GM20431 (cell line): ENCODE data around the gene ACTA1.

Experiments used
- in situ Hi-C: fragments of 300-500 bp; cut with MseI, MboI; formaldehyde crosslinking; loops from one replicate; pipeline ENCODE4 v1.15.0; 2020; ENCODE audit warnings: low sequenced_read_pairs; ENCODE audit not compliant: unreplicated experiment

ACTA1 gene

GRCh38 chr1:229434005-229434640, at the start of gene ACTA1:
ACTA1 (minus strand) TSS chr1:229434094; CDS start chr1:229433115, 979 bp downstream.
- in situ Hi-C loops, result no loop called here

GRCh38 chr1:229482511-229482910, 48.6 kb upstream of the ACTA1 start:
- in situ Hi-C loops, result loop anchor here (25.0 kb wide), 1 partner anchor 220 kb away; the partner anchor contains the start of gene RAB4A

- in situ Hi-C loops, result loop anchor here (25.0 kb wide), 1 partner anchor 218 kb away; the partner anchor contains the start of gene RAB4A
Observed at GRCh38 chr1:229480495-229480894, 46.6 kb upstream of the ACTA1 start.

GRCh38 chr1:229479660-229480399, 45.9 kb upstream of the ACTA1 start:
- in situ Hi-C loops, result loop anchor here (25.0 kb wide), 1 partner anchor 218 kb away; the partner anchor contains the start of gene RAB4A

- in situ Hi-C loops, result loop anchor here (25.0 kb wide), 1 partner anchor 217 kb away; the partner anchor contains the start of gene RAB4A
Observed at GRCh38 chr1:229478852-229479251, 45.0 kb upstream of the ACTA1 start.

GRCh38 chr1:229475859-229476258, 42.0 kb upstream of the ACTA1 start:
- in situ Hi-C loops, result loop anchor here (25.0 kb wide), 1 partner anchor 214 kb away; the partner anchor contains the start of gene RAB4A

- in situ Hi-C loops, result no loop called here
Observed at GRCh38 chr1:229474509-229474908, 40.6 kb upstream of the ACTA1 start.

- in situ Hi-C loops, result no loop called here
Observed at GRCh38 chr1:229471175-229471574, 37.3 kb upstream of the ACTA1 start.

GRCh38 chr1:229470406-229471043, 36.6 kb upstream of the ACTA1 start:
- in situ Hi-C loops, result no loop called here

- in situ Hi-C loops, result no loop called here
Observed at GRCh38 chr1:229466887-229467286, 33.0 kb upstream of the ACTA1 start.

GRCh38 chr1:229464672-229465071, 30.8 kb upstream of the ACTA1 start:
- in situ Hi-C loops, result no loop called here

- in situ Hi-C loops, result no loop called here
Observed at GRCh38 chr1:229461032-229461668, 27.3 kb upstream of the ACTA1 start.

- in situ Hi-C loops, result no loop called here
Observed at GRCh38 chr1:229459815-229460214, 25.9 kb upstream of the ACTA1 start.

- in situ Hi-C loops, result no loop called here
Observed at GRCh38 chr1:229457436-229457835, 23.5 kb upstream of the ACTA1 start.

GRCh38 chr1:229456016-229456415, 22.1 kb upstream of the ACTA1 start:
- in situ Hi-C loops, result no loop called here

- in situ Hi-C loops, result no loop called here
Observed at GRCh38 chr1:229454056-229454455, 20.2 kb upstream of the ACTA1 start.

GRCh38 chr1:229452956-229453801, 19.3 kb upstream of the ACTA1 start:
- in situ Hi-C loops, result no loop called here

- in situ Hi-C loops, result no loop called here
Observed at GRCh38 chr1:229448845-229449244, 15.0 kb upstream of the ACTA1 start.

GRCh38 chr1:229448354-229448753, 14.5 kb upstream of the ACTA1 start:
- in situ Hi-C loops, result no loop called here
